Myocyte (in vitro differentiated cells): ENCODE data around the gene TPK1. TPM values are rescaled to one million over a fixed set of nuclear protein-coding genes. Genes with fewer than 3 reads are reported as not detected.

Source experiments
- DNase-seq: peaks from one replicate; pipeline ENCODE4 v3.0.0-alpha.2; 2012; ENCODE audit warnings: low read depth
- total RNA-seq: library from RNA; depleted of rRNA; stranded (reverse); fragments of >200 nt; gene quantifications from 2 replicates; pipeline ENCODE4 v1.2.3, GENCODE V29; 2014

Gene TPK1
- total RNA-seq, 1 donor from 2014 or later = 2.3 TPM

DNA sequence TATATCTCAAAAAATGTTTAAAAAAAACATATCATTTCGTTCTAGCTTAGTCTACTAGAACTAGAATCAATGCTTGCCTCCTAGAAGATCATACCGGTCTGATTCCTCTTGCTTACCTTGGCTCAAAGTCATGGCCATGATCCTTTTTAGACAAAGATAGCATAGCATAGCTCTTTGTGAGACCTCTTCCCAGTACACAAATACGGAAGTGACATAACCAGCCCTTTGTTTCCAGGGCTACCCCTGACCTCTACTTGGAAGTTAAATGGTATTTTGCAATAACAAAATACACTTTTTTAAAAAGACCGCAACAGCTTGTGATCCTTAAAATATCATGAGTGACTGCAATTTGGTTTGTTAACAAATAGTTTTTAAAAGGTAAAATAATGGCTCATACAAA is 301.7 kb downstream of the TPK1 start:
- no peak for DNase-seq

DNA sequence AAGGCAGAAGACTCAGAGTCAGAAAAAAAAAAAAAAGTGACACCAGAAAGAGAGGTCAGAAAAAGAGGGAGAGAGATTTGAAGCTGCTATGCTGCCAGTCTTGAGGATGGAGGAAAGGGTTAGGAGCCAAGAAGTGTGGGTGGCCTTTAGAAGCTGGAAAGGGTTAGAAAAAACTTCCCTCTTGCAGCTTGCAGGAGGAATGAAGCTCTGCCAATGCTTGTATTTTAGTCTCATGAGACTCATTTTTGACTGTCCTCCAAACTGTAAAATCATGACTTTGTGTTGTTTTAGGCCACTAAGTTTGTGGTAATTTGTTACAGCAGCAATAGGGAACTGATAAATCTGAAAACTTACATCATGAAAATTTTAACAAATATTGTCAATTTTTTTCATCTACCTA is 304.7 kb downstream of the TPK1 start:
- no peak for DNase-seq

DNA sequence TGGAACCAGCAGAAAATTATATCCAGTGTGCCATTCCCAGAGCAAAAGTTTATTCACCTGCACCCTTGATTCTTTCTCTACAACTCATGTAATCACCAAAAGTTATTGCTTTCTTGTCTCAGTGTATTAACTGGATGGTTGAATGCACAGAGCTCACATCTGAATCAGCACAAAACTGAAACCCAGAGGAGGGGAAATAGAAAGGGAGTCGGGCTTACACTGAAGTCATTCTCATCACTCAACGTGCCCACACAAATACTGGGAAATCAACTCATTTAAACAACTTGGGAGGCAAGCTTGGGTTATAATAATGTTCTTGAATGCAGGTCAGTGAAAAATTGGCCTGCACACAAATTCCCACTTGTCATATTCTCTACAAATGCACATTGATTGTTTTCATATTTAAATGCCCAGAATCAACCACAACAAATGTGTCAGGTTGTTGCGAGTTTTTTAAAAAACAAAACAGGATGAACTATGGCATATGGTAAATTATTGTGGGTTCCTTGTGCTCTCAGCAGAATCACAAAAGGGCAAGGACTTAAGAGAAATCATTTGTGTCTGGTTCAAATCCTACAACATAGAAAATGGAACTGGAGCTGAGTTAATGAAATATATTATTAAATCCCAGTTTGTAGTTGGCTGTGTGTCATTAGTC is 306.5 kb downstream of the TPK1 start:
- no peak for DNase-seq

DNA sequence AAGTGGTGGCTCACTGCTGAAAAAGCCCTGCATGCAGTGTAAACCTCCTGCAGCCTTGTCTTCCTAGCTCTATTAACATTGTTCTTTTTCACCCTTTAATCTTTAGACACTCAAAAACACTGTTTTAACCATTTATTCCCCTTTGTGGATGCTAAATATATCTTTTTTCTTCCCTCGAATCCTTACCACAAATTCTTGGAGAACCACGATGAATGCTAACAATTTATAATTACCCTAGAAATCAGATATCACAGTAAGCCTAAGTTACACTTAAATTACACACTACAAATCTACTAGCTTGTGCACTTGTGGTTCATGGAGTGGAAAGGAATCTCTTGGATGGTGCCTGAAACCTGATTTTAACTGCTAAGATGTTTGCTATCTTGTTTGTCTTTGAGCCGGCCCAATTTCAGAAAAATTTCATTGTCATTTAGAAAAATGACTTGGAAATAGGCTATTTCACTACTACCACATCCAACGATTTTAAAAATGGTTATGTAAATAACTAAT is 307.3 kb downstream of the TPK1 start:
- no peak for DNase-seq

DNA sequence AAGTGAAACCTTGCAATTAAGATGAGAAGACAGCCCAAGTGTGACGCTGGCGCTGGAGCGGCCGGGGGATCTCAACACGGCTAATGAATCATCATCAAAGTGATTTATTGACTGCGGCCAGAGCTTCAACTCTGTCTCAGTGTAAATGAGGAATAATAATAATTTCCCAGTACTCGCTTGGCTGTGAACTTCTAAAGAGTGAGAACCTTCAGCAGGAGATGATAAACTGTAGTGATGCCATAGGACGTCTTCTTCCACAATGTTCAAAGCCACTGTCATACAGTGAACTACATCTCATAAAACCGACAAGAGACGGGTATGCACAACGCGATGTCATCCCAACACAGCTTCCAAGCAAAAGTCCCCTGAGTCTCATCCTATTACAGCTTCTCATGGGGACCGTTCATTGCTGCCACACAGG is 308.8 kb downstream of the TPK1 start:
- DNase-seq = no peak

DNA sequence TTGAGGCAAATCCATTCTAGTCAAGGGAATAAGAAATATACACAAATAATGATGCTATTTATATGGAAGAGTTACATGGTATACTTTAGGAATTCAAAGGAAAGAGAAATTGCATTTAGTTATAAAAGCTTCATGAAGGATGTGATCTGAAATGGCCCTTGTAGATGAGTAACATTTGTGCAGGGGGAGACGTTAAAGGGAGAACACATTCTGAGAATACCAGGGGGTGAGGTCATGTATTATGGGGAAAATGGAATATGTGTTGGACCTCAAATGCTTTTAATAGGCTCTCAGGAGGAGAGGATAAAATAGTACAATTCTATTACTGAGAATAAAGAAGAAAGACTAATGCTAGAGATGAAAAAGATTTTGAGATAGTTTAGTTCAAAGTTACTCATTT is 309.9 kb downstream of the TPK1 start:
- DNase-seq = no peak

DNA sequence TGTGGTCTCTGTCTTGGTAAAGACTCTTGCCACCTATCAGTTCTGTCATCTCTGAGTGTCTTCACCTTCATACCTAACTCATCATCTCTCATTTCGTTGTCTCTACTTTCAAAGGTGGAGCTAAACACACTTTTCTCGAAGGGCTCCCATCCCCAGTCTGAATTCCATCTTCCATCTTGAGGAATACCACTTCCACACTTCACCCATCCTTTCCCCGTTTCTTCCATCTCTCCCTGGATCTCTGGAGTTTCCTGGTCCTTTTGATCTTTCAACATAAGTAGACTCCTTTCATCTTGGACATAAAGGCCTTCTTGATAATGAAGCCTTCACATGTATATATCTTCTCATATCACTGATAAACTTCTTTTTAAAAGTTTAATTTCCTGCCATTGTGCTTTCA is 311.6 kb downstream of the TPK1 start:
- DNase-seq = no peak

DNA sequence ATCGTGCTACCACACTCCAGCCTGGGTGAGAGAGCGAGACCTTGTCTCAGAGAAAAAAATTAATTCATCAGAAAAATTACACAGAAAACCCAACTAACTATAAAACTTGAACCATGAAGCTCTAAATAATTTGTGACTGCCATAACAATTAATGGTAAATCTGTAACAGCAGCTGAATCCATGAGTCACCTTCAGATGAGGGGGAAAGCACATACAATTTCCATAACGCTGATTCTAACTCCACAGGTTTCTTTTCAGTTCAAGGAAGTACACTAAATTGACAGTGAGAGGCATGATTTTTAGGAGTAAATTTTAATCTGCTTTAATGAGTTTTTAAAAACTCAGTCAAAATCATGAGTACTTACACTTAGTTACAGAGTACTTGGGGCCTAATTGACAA is 312.2 kb downstream of the TPK1 start:
- DNase-seq = no peak

DNA sequence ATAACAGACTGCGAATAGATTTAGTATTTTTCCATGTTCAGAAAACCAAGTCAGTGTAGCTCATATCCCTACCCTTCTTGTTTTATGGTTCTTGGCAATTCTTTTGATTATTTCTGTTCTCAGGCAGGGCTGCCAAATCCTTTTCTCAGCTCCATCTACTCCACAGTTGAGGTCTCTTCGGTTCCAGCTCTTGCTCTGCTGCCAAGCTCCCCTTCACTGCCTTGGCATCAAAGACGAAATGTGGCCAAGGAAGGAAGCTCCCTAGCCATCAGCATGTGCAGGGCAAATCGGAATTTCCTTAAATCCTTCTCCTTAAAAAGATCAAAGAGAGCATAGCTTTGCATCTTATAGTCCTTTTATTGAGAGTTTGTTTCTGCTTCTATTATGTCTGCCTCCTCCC is 315.9 kb downstream of the TPK1 start:
- DNase-seq = no peak

DNA sequence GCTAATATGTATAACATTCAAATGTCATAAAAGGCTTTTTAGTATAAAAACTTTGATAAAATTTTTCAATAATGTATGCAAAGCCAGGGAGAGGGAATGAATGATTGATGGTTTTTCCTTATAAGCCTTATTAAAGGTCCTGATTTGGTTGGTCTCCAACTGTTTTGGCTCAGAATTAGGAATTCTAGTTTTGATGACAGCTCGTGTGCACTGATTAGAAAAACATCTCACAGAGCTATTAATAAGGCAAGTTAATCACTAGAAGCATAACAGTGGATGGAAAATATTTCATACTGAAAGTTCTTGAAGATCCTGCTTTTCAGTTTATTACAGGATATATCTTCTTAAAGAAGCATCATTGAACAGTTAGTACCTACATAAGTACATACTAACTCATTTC is 317.5 kb downstream of the TPK1 start:
- no peak for DNase-seq

DNA sequence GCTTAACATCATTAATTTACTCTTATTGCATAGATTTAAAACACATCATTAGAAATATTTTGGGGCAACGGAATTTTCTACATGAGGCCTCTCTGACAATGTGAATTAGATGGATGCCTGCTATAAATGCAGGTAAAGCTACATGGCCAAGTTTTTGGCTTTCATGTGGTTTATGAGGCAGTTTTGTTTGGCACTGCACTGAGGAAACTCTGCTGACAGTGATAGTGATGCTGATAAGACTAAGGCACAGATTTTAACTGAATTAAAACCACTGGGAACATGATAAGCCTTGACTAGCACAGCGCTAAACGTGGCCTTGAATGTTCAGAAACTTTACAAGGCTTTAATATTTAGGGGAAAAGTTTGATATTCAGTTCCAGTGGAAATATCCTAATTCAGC is 318.1 kb downstream of the TPK1 start:
- DNase-seq = no peak

DNA sequence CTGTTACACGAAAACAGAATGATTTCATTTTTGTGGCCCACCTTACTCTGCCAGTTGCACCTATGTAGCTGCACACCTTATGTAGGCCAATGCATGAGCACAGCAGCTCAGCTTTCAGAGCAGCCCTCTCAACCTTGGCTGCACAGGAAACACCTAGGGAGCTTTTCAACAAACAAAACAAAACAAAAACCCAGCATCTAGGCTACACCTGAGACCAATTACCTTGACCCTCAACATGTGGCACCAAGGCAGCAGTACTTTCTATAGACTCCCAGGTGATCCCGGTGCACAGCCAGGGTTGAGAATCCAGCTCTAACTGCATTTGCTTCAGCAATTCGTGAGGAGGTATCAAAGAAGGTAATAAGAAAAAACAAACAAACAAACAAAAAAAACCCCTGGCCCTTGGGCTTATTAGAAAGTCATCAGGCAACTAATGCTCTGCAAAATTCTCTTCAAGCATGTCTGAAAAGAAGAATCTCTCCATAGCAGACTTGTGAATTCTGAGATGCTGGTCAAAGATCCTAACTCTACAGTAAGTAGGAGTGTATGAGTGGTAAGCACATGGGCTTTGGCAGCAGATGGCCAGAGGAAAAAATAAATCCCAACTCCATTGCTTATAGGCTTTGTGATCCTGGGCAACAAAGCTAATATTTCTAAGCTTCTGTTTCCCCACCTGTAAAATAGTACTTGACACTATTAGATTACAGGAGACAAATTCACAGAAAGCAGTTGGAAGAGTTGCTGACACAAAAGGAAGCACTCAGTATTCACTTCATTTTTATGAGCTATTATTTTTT is 318.9 kb downstream of the TPK1 start:
- no peak for DNase-seq

DNA sequence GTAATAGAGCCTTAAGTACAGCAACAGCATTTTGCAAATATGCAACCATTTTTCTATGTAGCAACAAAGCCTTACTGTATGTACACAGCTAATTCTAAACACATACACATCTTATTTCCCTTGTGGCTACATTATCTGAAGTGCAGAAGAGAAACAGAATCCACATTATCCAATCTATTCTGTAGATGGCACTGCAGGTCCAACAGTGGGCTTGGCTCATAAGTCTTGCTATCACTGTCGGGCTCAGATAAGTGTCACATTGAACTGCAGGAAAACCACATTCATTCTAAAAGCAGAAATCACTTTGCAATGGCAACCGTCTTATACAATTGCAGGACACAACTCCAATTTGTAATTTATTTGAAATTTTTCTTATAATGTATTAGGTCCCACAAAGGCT is 322.5 kb downstream of the TPK1 start:
- no peak for DNase-seq

DNA sequence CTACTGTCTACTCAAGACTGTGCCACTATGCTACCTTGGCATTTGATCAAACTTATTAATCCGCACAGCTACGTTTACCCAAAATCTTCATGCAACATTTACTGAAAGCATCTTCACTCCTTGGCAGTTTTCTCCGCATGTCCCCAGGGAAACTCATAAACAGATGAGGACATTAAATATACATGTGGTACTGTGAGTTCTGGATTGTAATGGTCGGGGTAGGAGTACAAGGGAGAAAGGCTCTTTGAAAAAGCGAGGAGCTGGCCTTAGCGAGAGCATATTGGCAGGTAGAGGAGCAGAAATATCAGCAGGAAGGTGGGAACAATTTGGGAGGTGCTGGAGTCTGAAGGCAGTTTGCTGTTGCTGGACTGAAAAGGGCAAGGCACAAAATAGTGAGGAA is 325.2 kb downstream of the TPK1 start:
- no peak for DNase-seq

DNA sequence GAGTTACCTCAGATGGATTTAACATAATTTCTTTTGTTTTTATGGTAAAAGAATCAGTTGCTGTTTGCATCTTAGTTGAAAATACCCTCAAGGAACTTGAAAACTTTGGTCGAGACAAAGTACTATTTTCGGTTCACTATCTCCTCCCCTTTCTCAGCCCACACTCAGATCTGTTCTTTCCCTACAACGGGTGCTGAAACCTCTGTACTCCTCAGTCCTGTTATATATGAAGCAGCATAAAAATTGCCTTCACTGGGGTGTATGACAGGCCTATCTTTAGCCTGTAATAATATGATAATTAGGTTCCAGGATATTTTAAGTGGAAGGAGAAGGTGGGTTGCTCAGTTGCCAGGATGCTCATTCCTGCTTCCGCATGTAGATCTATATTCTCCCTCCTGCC is 327.2 kb downstream of the TPK1 start:
- no peak for DNase-seq

DNA sequence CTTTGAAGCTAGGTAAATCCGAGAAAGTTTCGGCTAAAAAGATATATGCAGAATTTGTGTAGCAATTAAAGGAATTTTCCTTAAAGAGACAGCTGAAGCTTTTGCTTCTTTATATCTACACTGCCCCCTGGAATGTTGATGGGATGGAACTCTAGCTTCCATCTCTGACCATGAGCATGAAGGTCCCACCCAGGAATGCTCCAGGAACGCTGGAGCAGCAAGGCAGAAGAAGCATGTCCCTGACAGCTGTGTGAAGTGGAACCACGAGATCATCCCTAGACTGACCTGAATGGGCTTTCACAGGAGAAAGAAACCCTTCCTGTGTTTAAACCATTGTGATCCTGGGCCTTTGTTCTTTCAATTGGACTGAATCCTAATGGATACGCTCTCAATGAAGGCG is 332.6 kb downstream of the TPK1 start:
- DNase-seq = no peak

DNA sequence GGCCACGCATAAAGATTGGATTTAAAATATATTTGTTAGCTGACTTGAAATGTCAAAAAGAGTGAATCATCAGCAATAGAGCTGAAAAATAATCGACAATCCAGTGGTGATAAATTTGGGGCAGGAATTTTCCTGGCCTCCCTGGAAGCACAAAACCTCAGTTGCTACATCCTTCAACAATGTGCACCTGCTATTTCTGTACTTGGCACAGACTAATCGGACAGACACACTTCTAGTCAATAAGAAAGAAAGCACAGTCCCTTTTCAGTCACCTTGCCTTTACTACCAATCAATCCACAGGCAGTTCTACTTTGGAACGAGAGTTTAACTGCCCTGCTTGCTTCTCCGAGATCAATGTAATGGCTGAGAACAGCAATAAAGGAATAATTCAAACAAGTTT is 335.6 kb downstream of the TPK1 start:
- no peak for DNase-seq

DNA sequence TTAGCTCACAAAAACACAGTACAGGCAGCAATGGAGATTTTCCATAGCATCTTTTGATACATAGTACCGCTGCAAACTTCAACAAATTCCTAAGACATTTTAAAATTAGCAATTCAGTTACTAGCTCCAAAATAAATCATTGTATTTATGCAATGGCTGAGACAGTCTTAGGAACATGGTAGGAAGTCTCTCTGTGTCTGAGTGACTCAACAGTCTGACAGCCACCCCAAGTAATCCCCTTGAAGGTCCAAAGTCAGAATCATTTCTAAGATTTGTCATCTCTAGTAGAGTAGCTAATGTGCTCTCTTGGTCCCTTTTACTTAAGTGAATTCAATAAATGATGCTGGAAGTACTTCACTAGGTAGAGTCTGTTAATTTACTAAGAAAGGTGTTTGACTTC is 338.6 kb downstream of the TPK1 start:
- no peak for DNase-seq

DNA sequence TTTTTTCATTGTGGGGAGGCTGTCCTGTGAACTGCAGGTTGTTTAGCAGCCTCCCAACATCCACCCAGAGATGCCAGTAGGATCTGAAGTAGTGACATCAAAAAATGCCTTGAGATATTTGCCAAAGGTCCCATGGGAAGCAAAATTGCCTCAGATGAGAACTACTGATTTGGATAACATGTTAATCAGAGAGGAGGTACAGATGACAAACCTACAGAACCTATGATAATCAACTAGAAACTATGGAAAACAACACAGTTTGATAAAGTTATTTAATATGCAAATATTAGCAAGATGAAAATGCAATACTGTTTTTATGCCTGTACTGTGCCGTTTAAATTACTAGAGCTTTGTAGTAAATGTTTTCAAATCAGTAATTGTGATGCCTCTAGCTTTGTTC is 341.5 kb downstream of the TPK1 start:
- no peak for DNase-seq

DNA sequence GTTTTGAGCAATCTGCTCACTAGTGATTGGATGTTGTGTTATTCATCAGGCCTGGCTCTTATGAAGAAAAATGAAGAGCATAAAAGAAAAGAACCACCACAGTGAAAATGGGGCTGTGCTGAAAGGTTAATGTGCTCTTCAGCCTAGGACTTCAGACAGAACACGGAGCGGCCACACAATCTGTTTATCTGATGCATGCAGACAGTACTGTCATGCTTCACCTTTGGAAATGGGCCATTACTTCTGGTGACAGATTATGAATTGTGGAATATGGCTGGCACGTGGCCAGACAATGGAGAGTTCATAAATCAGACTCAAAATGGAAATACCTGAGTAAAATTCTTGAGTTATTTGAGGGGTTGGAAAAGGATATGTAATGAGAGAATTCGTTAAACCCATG is 346.3 kb downstream of the TPK1 start:
- no peak for DNase-seq

DNA sequence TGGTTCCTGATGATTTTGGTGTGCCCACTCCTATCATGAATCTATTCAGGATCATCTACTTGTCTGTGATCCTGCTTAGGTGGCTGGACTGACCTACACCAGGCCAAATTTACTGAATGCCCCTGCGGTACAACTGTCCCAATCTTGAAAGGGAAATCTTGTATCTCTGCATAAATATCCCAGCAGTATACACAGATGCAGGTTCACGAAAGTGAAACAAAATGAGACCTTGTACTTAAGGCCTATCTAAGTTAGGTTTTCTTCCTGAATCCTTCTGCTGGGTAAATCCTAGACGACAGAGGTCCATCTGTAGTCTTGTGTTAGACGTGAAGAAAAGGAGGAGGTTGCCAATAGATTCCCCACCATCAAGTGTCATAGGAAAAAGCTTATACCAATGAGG is 346.9 kb downstream of the TPK1 start:
- no peak for DNase-seq

DNA sequence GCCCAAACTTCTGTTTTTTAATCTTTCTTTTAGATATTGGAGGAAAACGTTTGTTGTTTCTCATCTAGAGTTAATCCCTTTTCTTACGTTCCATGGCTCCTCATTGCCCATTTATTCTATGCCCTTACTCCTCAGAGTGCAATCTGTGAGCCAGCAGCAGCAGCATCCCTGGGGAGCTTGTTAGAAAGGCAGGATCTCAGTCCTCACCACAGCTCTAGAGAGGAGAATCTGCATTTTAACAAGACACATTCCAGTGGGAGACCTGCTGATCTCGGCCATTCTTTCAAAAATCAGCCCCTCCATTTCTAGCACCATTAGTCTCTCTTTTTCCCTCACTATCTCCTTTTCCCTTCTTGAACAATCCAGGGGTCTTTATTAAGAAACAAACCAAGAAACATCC is 348.0 kb downstream of the TPK1 start:
- no peak for DNase-seq

DNA sequence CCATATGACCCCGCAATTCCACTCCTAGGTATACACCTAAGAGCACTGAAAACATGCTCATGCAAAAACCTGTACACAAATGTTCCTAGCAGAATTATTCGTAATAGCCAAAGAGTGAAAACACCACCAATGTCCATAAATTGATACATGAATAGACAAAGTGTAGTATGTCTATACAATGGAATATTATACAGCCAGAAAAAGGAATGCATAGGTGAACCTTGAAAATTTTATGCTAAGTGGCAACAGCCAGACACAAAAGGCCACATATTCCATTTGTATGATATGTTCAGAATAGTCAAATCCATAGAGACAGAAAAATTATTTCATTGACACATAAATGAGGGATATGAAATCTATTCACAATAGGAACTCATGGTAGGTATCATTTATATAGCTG is 351.4 kb downstream of the TPK1 start:
- DNase-seq = no peak
